ENCODE measurements around the gene BRD8. TPM values are rescaled to one million over a fixed set of nuclear protein-coding genes. Genes with fewer than 3 reads are reported as not detected.

Gene BRD8
- total and polyA plus RNA-seq, 4 donors, result 23.3 to 80.1 (median 33.5) TPM

- no peaks in the 10 kb centered on the region for H3K36me3 ChIP-seq (ENCODE audit: control insufficient read depth in 4 of 4, insufficient read depth in 4 of 4, low read length in 4 of 4)
- TF ChIP-seq CTCF (IDR thresholded peaks at IDR 0.05; ENCODE audit: control extremely low read depth, extremely low read depth), result no peak
- no peaks in the 10 kb centered on the region for H3K9me3 ChIP-seq (ENCODE audit: control insufficient read depth in 4 of 4, insufficient read depth in 3 of 4, low read length in 3 of 4)
- ATAC-seq (ENCODE audit: insufficient read depth, low FRiP score), result no peak
- no peak for DNase-seq
- 86 to 89% methylated on average over 1 of the region's 1 CpG for WGBS, 2 donors
- H3K4me1 ChIP-seq (ENCODE audit: control insufficient read depth in 5 of 5, insufficient read depth in 5 of 5, low read length in 5 of 5), result peaks cover 0 to 15% (median 0%) of the 10 kb centered on the region in 5 donors
- H3K9ac ChIP-seq (ENCODE audit: insufficient read depth in 1 of 2, low read length in 2 of 2), result no peak overlapping the region
- no peak overlapping the region for H3K4me3 ChIP-seq
- H3K27me3 ChIP-seq (ENCODE audit: control insufficient read depth in 3 of 3, insufficient read depth in 3 of 3, low read length in 2 of 3), result no peaks in the 10 kb centered on the region
- no peak overlapping the region for H3K27ac ChIP-seq (ENCODE audit: low read depth in 1 of 2, low read length in 1 of 2)
Observed at GRCh38 chr5:138109463-138110265, 68.8 kb downstream of the BRD8 start.

GRCh38 chr5:138107213-138107612 is 71.2 kb downstream of the BRD8 start:
- ATAC-seq (ENCODE audit: insufficient read depth, low FRiP score) (no peak), DNase-seq (no peak)
- H3K9ac ChIP-seq (ENCODE audit: insufficient read depth in 1 of 2, low read length in 2 of 2), result no peak overlapping the region
- no peaks in the 10 kb centered on the region for H3K36me3 ChIP-seq (ENCODE audit: control insufficient read depth in 4 of 4, insufficient read depth in 4 of 4, low read length in 4 of 4)
- H3K9me3 ChIP-seq (ENCODE audit: control insufficient read depth in 4 of 4, insufficient read depth in 3 of 4, low read length in 3 of 4), result no peaks in the 10 kb centered on the region
- H3K4me1 ChIP-seq (ENCODE audit: control insufficient read depth in 5 of 5, insufficient read depth in 5 of 5, low read length in 5 of 5), result peaks cover 0 to 15% (median 0%) of the 10 kb centered on the region in 5 donors
- WGBS, 2 donors, result 49 to 65% methylated on average over 1 of the region's 1 CpG
- no peak overlapping the region for H3K27ac ChIP-seq (ENCODE audit: low read depth in 1 of 2, low read length in 1 of 2)
- no peaks in the 10 kb centered on the region for H3K27me3 ChIP-seq (ENCODE audit: control insufficient read depth in 3 of 3, insufficient read depth in 3 of 3, low read length in 2 of 3)
- no peak for TF ChIP-seq CTCF (IDR thresholded peaks at IDR 0.05; ENCODE audit: control extremely low read depth, extremely low read depth)
- H3K4me3 ChIP-seq, result no peak overlapping the region

GRCh38 chr5:138105709-138106108 is 72.7 kb downstream of the BRD8 start:
- no peak overlapping the region for H3K4me3 ChIP-seq
- TF ChIP-seq CTCF (IDR thresholded peaks at IDR 0.05; ENCODE audit: control extremely low read depth, extremely low read depth), result no peak
- 89 to 93% methylated on average over 6 of the region's 6 CpGs for WGBS, 2 donors
- peaks cover 0 to 14% (median 0%) of the 10 kb centered on the region in 5 donors for H3K4me1 ChIP-seq (ENCODE audit: control insufficient read depth in 5 of 5, insufficient read depth in 5 of 5, low read length in 5 of 5)
- no peaks in the 10 kb centered on the region for H3K36me3 ChIP-seq (ENCODE audit: control insufficient read depth in 4 of 4, insufficient read depth in 4 of 4, low read length in 4 of 4)
- no peaks in the 10 kb centered on the region for H3K27me3 ChIP-seq (ENCODE audit: control insufficient read depth in 3 of 3, insufficient read depth in 3 of 3, low read length in 2 of 3)
- H3K9me3 ChIP-seq (ENCODE audit: control insufficient read depth in 4 of 4, insufficient read depth in 3 of 4, low read length in 3 of 4), result no peaks in the 10 kb centered on the region
- no peak overlapping the region for H3K27ac ChIP-seq (ENCODE audit: low read depth in 1 of 2, low read length in 1 of 2)
- no peak for DNase-seq
- no peak overlapping the region for H3K9ac ChIP-seq (ENCODE audit: insufficient read depth in 1 of 2, low read length in 2 of 2)
- no peak for ATAC-seq (ENCODE audit: insufficient read depth, low FRiP score)

- Histone ChIP-seq H3K27ac (ENCODE audit: low read depth in 1 of 2, low read length in 1 of 2) (no peak overlapping the region), H3K9ac (ENCODE audit: insufficient read depth in 1 of 2, low read length in 2 of 2) (no peak overlapping the region), H3K4me3 (no peak overlapping the region), H3K36me3 (ENCODE audit: control insufficient read depth in 4 of 4, insufficient read depth in 4 of 4, low read length in 4 of 4) (no peaks in the 10 kb centered on the region), H3K9me3 (ENCODE audit: control insufficient read depth in 4 of 4, insufficient read depth in 3 of 4, low read length in 3 of 4) (no peaks in the 10 kb centered on the region), H3K27me3 (ENCODE audit: control insufficient read depth in 3 of 3, insufficient read depth in 3 of 3, low read length in 2 of 3) (no peaks in the 10 kb centered on the region), H3K4me1 (ENCODE audit: control insufficient read depth in 5 of 5, insufficient read depth in 5 of 5, low read length in 5 of 5) (peaks cover 0 to 7% (median 0%) of the 10 kb centered on the region in 5 donors)
- ATAC-seq (ENCODE audit: insufficient read depth, low FRiP score) (no peak), DNase-seq (no peak)
- no peak for TF ChIP-seq CTCF (IDR thresholded peaks at IDR 0.05; ENCODE audit: control extremely low read depth, extremely low read depth)
- WGBS, 2 donors, result 25 to 37% methylated on average over 3 of the region's 3 CpGs
Observed at GRCh38 chr5:138103319-138103637, 75.2 kb downstream of the BRD8 start.

All from lung (tissue), 12 donors.